ENCODE measurements around the gene HOXB3. TPM values are rescaled to one million over a fixed set of nuclear protein-coding genes. Genes with fewer than 3 reads are reported as not detected.

HOXB3 gene
- polyA plus RNA-seq, 1 donor = 9.2 TPM

DNA sequence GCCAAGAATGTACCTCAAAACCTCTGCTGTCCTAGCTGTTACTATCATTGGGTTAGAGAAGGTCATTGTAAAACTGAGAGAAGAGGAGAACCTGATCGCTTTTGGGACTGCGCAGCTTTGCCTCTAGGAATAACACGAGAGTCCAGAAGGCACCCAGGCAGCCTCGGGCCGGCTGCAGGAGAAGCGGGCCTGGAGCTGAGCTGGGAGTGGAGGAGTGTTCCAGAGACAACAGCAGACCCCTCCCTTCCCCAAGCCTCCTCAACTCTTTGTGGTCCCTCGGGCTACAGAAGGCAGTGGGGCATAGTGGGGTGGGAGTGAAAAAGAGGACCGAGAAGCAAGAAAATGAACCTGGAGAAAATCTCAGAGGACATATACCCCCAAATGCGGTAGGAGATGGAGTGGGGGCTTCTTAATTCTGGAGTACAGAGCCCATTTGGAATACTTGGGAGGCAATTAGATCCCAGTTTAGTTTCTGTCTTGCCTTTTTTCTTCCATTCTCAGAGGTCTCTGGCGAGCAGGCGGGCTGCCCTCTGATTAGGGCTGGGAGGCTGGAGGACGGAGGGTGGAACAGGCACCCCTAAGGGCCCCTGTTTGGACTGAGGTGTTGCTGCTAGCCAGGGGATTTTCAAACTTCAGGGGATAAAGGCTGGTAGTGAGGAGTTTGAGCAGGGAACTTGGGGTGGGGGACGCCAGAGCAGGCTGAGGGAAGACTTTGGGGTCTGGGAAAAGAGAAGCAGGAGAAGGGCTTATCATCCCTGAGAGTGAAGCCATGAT, 31.8 kb downstream of the HOXB3 start:
- DNase-seq (ENCODE audit: low read depth) = no peak

DNA sequence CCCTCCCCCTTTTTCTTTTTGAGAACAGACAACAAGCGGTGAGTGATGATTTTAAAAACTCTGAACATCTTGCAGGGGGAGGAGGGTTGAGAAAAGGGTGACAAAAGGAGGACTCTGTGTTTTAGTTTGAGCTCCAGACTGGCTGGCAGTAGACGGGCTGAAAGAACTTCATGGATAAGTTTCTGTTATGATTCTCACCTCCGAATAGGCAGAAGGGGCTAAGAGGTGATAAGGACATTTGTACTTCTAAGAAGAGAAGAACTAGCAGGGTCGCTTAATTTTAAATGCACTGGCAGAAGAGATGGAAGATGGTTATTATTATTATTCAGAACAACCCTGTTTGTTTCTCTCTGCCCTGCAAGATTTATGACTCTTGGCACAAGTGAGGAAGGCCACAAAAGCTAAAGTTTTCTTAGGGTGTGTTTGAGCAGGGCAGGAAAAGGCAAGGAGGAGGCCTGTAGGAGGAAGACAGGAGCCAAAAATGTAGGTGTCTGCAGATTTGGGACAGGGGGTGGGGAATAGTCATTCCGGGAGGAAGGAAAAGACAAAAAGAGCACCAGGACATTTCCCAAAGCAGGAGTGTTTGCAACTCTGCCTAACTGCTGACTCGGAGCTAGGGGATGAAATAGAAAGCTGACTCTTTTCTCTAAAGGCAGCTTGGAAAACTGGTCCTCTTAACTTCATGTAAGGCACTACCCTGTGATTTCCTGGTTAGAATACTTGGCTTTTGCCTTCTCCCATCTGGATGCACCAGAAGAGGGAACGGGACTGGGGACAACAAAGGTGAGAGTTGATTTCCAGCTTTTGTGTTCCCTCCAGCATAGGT, 33.3 kb downstream of the HOXB3 start:
- DNase-seq (ENCODE audit: low read depth) = no peak

DNA sequence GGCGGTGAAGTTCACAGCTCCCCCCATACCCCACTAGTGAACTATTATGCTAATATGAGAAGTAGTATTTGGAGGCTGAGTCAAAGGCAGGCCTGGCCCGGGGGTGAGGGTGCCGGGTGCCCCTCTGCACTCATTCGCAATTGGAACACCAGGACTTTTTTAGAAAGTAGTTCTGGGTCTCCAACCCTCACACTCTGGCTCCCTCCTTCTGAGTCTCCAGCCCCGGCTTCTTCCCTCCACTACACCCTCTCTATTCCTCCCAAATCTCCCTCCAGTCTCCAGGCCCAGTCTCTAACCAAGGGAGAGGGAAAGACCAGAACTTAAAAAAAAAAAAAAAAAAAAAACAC, 33.8 kb downstream of the HOXB3 start:
- no peak for DNase-seq (ENCODE audit: low read depth)

DNA sequence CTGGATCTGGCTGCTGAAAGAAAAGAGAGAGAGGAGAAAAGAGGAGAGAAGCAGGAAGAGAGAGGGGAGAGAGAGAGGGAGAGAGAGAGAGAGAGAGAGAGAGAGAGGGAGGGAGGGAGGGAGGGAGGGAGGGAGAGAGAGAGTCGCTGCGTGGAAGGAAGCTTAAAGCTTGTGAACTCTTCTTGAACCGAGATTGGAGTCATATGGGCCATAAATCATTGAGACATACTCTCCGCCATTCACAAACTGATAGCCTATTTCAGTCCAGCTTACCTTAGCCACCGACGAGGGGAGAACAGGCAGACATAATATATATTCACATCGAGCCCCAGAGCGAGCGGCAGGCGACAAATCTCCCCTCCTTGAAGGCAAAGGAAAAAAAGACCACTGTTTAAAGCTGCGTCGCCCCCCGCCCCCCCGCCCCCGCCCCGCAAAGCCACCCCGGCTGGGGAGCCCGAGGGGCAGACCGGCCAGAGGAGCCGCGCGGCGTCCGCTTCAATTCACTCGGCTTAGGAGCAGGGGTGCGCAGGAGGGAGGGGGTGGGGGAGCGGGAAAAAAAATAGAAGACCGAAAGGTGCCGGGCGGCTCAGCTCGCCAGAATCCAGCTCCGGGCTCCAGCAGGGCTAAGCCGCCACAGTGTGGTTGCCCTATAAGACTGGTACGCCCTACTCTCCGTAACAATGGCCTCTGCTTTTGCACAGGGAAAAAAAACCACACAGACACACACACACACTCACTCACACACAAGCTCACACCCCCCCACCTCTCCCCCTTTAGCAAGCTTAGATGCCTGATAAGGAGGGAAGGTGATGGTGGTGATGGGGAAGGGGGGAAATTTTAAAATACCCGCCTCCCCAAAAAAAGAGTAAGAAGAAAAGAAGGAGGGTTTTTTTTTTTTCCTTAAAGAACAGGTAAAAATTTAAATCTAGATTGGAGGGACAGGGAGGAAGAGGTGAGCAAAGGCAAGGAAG, 34.5 kb downstream of the HOXB3 start:
- peak; percentile 78 for DNase-seq (ENCODE audit: low read depth)

DNA sequence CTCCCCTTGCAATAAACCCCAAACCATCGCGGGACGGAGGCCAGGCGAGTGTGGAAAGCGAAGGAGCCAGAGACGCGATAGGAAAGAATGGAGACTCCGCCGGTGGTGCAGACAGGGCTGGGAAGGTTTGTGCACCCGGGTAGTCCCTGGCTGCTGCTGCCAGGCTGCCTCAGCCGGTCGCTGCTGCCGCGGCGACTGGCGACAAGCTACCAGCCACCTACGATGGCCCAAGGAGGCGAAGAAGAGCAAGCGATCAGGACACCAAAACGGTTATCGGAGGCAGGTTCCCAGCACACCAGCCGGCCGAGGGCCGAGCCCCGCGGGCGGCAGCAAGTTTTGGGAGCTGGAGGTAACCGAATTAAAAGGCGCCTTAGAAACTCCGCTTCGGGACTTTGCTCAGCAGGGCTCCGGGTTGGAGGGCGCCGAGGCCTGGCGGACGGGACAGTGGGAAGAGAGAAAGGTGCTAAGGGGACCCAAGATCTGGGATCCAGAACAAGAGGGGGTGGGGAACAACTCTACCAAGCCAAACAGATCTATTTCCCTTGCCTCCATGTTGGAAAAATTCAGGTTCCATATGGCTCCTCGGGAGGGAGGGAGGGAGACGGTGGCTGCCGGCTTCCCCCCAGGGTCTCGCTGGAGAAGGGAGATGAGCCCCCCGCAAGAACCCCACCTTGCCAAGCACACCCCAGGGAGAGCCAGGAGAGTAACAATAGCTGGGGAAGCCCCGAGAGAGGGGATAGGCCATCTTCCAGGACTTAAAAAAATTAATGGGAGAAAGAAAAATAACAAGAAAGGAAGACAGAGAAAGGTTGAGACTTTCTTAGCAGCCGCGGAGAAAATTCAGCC, 35.4 kb downstream of the HOXB3 start:
- no peak for DNase-seq (ENCODE audit: low read depth)

- no peak for DNase-seq (ENCODE audit: low read depth)
Measured at GRCh38 chr17:48553826-48554225, 36.2 kb downstream of the HOXB3 start.

GRCh38 chr17:48553190-48553547, 36.9 kb downstream of the HOXB3 start:
- DNase-seq (ENCODE audit: low read depth) = no peak

DNA sequence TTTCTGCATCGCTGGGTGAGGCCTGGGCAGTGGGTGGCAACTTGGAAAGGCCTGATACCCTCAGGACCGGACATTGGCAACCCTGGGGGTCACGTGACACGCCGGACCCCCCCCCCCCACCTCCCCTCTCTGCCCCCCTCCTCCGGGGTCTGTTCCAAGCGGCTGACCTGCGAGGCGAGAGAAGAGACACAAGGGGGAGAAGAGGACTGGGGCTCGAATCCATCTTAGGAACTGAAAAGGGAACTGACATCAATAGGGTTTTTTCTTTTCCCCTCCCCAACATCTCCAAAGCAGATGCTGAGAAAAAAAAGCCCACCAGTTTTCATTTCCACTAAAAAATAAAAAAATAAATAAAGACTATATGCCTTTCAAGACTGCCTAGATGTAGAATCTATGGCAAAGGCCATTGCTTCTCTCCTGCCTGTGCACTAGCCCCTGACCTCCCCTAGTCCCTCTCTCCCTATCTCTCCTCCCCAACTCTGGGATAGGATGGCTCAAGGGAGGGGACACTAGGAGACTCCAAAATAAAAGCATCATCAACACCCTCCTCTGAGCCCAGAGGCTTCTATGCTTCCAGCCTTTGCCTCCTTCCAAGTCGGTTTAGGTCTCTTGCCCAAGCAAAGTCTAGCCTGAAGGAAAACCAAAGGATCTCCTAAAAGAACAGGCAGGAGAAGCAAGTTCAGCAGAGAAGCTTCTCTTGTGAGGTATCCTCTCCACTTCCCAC, 37.4 kb downstream of the HOXB3 start:
- DNase-seq (ENCODE audit: low read depth) = no peak

- no peak for DNase-seq (ENCODE audit: low read depth)
Measured at GRCh38 chr17:48551596-48552465, 38.2 kb downstream of the HOXB3 start.

DNA sequence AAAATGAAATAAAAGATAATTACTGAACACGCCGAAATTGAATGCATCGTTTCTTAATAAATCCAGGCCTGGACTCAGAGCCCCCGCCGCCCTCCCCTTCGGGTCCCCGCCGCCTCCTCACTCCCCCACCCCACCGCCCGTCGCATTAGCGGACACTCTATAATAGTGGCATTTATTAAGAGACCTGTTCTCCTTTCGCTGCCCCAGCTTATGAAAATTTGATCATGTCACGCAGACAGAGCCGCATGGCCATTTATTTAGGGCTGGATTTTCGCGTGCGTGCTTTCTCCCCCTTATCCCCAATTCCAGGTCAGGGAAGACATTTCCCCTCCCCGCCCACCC, 38.9 kb downstream of the HOXB3 start:
- no peak for DNase-seq (ENCODE audit: low read depth)

- DNase-seq (ENCODE audit: low read depth) = no peak
Measured at GRCh38 chr17:48550502-48551213, 39.4 kb downstream of the HOXB3 start.

GRCh38 chr17:48549914-48550501, 40.0 kb downstream of the HOXB3 start:
- DNase-seq (ENCODE audit: low read depth) = no peak

DNA sequence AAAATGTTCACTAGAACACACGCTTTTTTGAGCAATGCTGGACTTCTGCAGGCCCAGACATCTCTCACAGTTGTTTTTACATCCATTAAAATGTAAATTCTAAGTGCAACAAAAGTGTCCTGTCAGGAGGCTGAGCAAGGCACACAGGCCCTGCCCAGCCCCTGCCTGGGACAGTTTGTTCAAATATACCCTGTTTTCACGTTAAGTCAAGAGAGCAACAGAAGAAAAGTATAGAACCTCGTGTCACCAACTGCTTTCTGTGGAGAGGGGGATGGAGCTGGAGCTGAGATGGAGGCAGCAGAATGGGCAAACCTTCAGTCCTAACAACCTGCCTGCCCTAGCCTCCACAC, 40.8 kb downstream of the HOXB3 start:
- no peak for DNase-seq (ENCODE audit: low read depth)

DNA sequence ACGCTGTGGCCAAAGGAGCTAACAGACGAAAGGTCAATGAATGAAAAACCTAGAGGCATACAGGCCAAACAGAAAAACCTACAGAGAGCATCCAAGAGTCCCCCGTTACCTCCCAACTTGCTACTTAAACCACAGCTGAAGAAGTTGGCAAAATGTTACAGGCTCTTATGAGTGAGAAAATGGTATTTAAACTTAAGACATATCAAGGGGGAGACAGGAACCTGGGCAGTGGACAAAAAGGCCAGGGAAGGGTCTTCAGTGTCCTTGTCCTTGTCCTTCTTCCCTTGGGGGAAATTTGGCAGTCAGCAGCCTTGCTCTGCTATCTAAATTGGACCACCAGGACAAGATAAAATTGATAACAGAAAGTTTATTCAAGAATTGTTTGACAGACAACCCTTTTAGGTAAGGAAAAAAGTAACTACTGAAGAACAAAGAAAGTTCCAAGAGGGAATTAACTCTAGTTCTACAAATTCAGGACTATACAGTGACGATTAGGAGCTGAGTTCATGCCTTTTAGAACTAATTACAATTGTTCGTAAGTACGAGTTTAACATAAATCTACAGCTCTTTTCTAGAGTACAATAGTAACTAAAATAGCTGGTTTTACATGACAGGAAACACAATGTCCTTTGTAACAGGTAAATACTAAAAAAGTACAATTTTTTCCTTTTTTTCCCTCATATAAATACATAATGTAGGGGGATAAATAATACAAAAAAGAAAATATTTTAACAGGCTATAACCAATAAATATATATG, 41.3 kb downstream of the HOXB3 start:
- no peak for DNase-seq (ENCODE audit: low read depth)

GRCh38 chr17:48547808-48548522, 42.1 kb downstream of the HOXB3 start:
- DNase-seq (ENCODE audit: low read depth) = no peak

DNA sequence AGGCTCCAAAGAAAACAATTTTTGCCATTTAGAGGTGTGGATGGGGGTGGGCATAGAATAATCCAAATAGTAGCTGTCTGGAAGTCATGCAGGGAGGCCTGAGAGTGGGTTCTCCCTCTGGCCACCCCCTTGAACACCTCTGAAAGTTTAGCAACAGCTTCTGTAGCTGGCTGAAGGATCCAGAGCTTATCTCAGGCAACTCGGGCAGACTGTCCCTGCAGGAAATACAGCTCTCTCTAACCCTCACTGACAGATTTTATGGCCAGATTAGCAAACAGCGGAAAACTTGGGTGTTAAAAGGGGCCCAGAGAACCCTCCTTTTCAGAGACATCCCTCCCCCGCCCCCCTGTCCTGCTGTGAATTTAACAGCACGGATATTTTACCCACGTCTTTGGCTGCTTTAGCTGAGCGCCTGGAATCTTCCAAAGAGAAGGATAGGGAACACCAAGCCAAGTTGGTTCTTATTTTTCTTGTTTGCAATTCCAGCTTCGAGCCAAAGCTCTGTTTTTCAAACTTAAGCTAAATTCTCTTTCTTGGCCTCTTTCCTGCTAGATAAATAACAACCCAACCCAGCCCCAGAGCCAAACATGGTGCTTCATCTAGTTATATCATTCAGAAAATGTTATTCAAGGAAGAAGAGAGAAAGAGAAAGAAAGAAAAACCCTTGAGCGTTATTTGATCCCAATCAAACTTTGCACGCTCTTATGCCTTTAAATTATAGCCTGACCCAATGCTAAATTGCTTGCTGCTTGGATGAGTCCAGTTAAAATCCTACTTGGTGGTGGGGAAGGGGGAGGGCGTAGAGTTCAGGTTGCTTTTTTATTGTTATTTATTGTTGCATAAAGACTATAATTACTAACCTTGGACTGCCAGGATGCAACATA, 42.9 kb downstream of the HOXB3 start:
- no peak for DNase-seq (ENCODE audit: low read depth)
